H9 (cell line): Measurements from ENCODE around the gene CAV3. TPM values are rescaled to one million over a fixed set of nuclear protein-coding genes. Genes with fewer than 3 reads are reported as not detected.

Experiments
- DNase-seq: peaks from one replicate; pipeline ENCODE4 v3.0.0-alpha.2; 2017
- H2AFZ ChIP-seq: one replicate; pipeline ENCODE4 v1.6.1; 2013; ENCODE audit warnings: mild to moderate bottlenecking, low read length, control low read depth, moderate library complexity
- H2AK5ac ChIP-seq: 2 replicates; pipeline ENCODE4 v1.6.1; 2013; ENCODE audit warnings: low read length, control low read depth, mixed read lengths; ENCODE audit not compliant: insufficient read length
- H2BK120ac ChIP-seq: one replicate; pipeline ENCODE4 v1.6.1; 2013; ENCODE audit warnings: low read depth, mild to moderate bottlenecking, low read length, control low read depth, inconsistent platforms; ENCODE audit not compliant: poor library complexity, severe bottlenecking
- H2BK12ac ChIP-seq: 2 replicates; pipeline ENCODE4 v1.6.1; 2013; ENCODE audit warnings: low read length, control low read depth, mixed read lengths, low read depth; ENCODE audit not compliant: insufficient read length
- H2BK15ac ChIP-seq: 2 replicates; pipeline ENCODE4 v1.6.1; 2013; ENCODE audit warnings: low read depth, low read length, control low read depth
- H2BK20ac ChIP-seq: one replicate; pipeline ENCODE4 v1.6.1; 2013; ENCODE audit warnings: low read depth, mild to moderate bottlenecking, low read length, control low read depth, inconsistent platforms; ENCODE audit not compliant: poor library complexity, severe bottlenecking
- H2BK5ac ChIP-seq: 2 replicates; pipeline ENCODE4 v1.6.1; 2013; ENCODE audit warnings: low read length, control low read depth, mixed read lengths; ENCODE audit not compliant: insufficient read length
- H3K14ac ChIP-seq: 2 replicates; pipeline ENCODE4 v1.6.1; 2013; ENCODE audit warnings: low read length, control low read depth; ENCODE audit not compliant: insufficient read depth
- H3K18ac ChIP-seq: 2 replicates; pipeline ENCODE4 v1.6.1; 2013; ENCODE audit warnings: low read depth, mild to moderate bottlenecking, mixed read lengths, low read length, control low read depth; ENCODE audit not compliant: insufficient read length
- H3K23ac ChIP-seq: 2 replicates; pipeline ENCODE4 v1.6.1; 2013; ENCODE audit warnings: low read length, control low read depth, mixed read lengths, low read depth; ENCODE audit not compliant: insufficient read length
- H3K23me2 ChIP-seq: 2 replicates; pipeline ENCODE4 v1.6.1; 2013; ENCODE audit warnings: low read depth, mild to moderate bottlenecking, mixed read lengths, low read length, control low read depth; ENCODE audit not compliant: insufficient read length, poor library complexity, severe bottlenecking
- H3K27ac ChIP-seq: 2 replicates; pipeline ENCODE4 v1.5.1; 2013; ENCODE audit warnings: low read length, control low read depth, mixed read lengths, low read depth; ENCODE audit not compliant: insufficient read length
- H3K27me3 ChIP-seq: 2 replicates; pipeline ENCODE4 v1.6.1; 2013; ENCODE audit warnings: low read length, control low read depth, inconsistent platforms; ENCODE audit not compliant: insufficient read depth
- H3K4ac ChIP-seq: 2 replicates; pipeline ENCODE4 v1.6.1; 2013; ENCODE audit warnings: low read depth, mild to moderate bottlenecking, control low read depth, inconsistent platforms, low read length, moderate library complexity
- H3K4me1 ChIP-seq: 2 replicates; pipeline ENCODE4 v1.6.1; 2013; ENCODE audit warnings: low read length, control low read depth, inconsistent platforms; ENCODE audit not compliant: insufficient read depth
- H3K4me2 ChIP-seq: 2 replicates; pipeline ENCODE4 v1.6.1; 2013; ENCODE audit warnings: low read length, control low read depth, mixed read lengths; ENCODE audit not compliant: insufficient read length, insufficient read depth
- H3K56ac ChIP-seq: 2 replicates; pipeline ENCODE4 v1.6.1; 2013; ENCODE audit warnings: low read depth, mild to moderate bottlenecking, mixed read lengths, low read length, control low read depth; ENCODE audit not compliant: insufficient read length
- H3K79me1 ChIP-seq: 2 replicates; pipeline ENCODE4 v1.6.1; 2013; ENCODE audit warnings: low read depth, mild to moderate bottlenecking, moderate library complexity, low read length, control low read depth, inconsistent platforms; ENCODE audit not compliant: insufficient read depth, poor library complexity, severe bottlenecking
- H3K79me2 ChIP-seq: 2 replicates; pipeline ENCODE4 v1.6.1; 2013; ENCODE audit warnings: low read length, control low read depth, inconsistent platforms; ENCODE audit not compliant: insufficient read depth
- H3K9ac ChIP-seq: 2 replicates; pipeline ENCODE4 v1.6.1; 2013; ENCODE audit warnings: low read length, control low read depth, mixed read lengths; ENCODE audit not compliant: insufficient read length; ENCODE audit errors: extremely low read depth
- H3K9me3 ChIP-seq: one replicate; pipeline ENCODE4 v1.6.1; 2013; ENCODE audit warnings: low read depth, low read length, inconsistent platforms; ENCODE audit not compliant: control insufficient read depth
- H3T11ph ChIP-seq: one replicate; pipeline ENCODE4 v1.6.1; 2013; ENCODE audit warnings: mild to moderate bottlenecking, low read length, control low read depth, inconsistent platforms
- H4K20me1 ChIP-seq: one replicate; pipeline ENCODE4 v1.6.1; 2013; ENCODE audit not compliant: control insufficient read depth, insufficient read length, insufficient read depth
- H4K5ac ChIP-seq: 2 replicates; pipeline ENCODE4 v1.6.1; 2013; ENCODE audit warnings: low read depth, mild to moderate bottlenecking, mixed read lengths, low read length, control low read depth; ENCODE audit not compliant: insufficient read length
- H4K8ac ChIP-seq: replicated peaks from 2 replicates; pipeline ENCODE4 v1.6.1; 2013; ENCODE audit warnings: low read length, control low read depth, mixed read lengths, low read depth; ENCODE audit not compliant: insufficient read length
- H4K91ac ChIP-seq: 2 replicates; pipeline ENCODE4 v1.6.1; 2013; ENCODE audit warnings: low read depth, mild to moderate bottlenecking, moderate library complexity, mixed read lengths, low read length, control low read depth; ENCODE audit not compliant: insufficient read length
- H3K27ac Mint-ChIP-seq, 3 experiments: 2 replicates in 2 of 3; 3 replicates in 1 of 3; pipeline ENCODE4 v1.8.0; 2020 to 2021; ENCODE audit warnings: mixed read lengths in 3 of 3, mild to moderate bottlenecking in 1 of 3, moderate library complexity in 1 of 3
- H3K27me3 Mint-ChIP-seq: 2 replicates; pipeline ENCODE4 v1.8.0; 2021; ENCODE audit warnings: low read depth, mild to moderate bottlenecking, moderate library complexity, mixed read lengths
- H3K36me3 Mint-ChIP-seq, 3 experiments: 2 replicates in 2 of 3; 3 replicates in 1 of 3; pipeline ENCODE4 v1.8.0; 2020 to 2021; ENCODE audit warnings: low read depth in 3 of 3, mixed read lengths in 3 of 3; ENCODE audit not compliant: insufficient read depth in 1 of 3
- H3K4me1 Mint-ChIP-seq, 2 experiments: 2 replicates each; pipeline ENCODE4 v1.8.0; 2020; ENCODE audit warnings: mixed read lengths in 2 of 2
- H3K4me3 Mint-ChIP-seq, 2 experiments: 2 replicates in 1 of 2; 3 replicates in 1 of 2; pipeline ENCODE4 v1.8.0; 2020 to 2021; ENCODE audit warnings: mild to moderate bottlenecking in 2 of 2, mixed read lengths in 2 of 2, moderate library complexity in 1 of 2
- H3K9me3 Mint-ChIP-seq, 2 experiments: 2 replicates in 1 of 2; 3 replicates in 1 of 2; pipeline ENCODE4 v1.8.0; 2020; ENCODE audit warnings: mild to moderate bottlenecking in 2 of 2, mixed read lengths in 2 of 2, moderate library complexity in 1 of 2
- CTCF ChIP-seq: fragments of 200-600 bp; sonication (generic); conservative IDR thresholded peaks from 3 replicates; pipeline ENCODE4 v1.8.0; 2021; ENCODE audit warnings: antibody characterized with exemption, mild to moderate bottlenecking
- WGBS: extraction: QIAGEN DNeasy Blood & Tissue Kit; methylation state at CpG from one replicate; pipeline ENCODE4 v1.1.7; 2013; ENCODE audit warnings: missing lambda C conversion rate, low lambda C conversion rate, mixed read lengths; ENCODE audit not compliant: insufficient read length; ENCODE audit errors: extremely low coverage; 5-methylcytosine and 5-hydroxymethylcytosine counted together
- total RNA-seq: library from RNA; stranded (reverse); gene quantifications from 2 replicates; pipeline ENCODE4 v1.2.1, GENCODE V29; 2021

CAV3 gene
- total RNA-seq, 1 experiment from 2014 or later = not detected

DNA sequence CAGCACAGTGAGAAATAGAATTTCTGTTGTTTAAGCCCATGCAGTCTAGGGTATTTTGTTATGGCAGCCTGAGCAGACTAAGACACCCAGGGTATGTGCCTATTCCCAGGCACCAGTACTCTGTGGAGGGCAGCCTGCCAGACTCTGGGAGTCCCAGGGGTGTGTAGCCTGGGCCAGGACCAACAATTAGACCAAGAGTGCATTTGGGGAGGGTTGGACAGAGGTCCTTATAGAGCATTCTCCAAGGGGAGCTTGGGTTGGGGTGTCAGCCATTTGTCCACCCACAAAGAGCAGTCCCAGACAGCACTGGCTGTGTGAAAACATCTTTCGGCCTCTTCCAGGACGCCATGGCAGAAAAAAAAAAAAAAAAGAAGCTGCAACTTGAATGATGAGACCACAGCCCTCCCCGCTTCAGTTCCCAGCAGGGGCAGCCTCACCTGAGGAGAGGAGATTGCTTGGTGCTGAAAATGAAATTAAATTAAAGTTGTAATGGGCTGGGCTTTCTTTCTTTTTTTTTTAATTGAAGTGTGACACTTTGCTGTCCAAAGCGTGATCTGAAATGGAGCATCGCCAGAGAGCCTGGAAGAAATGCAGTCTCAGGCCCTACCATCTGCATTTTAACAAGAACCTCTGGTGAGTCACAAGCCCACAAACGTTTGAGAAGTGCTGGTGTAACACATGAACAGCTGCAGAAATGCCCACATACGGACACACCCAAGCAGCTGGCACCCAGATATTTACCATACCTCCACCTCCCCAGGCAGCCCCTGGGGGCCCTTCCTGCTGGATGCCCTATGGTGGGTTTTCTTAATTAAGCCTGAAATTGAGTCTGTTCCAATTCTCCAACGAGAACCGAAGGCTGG is 21.3 kb upstream of the CAV3 start:
- Histone ChIP-seq H2AK5ac (no peak overlapping the region), H3K56ac (no peak overlapping the region), H2BK120ac (no peak overlapping the region), H3K9ac (no peak overlapping the region), H3K18ac (no peak overlapping the region), H2AFZ (no peak overlapping the region), H3K14ac (no peak overlapping the region), H3K4me1 (no peaks in the 10 kb centered on the region), H4K20me1 (peaks cover 2% of the 10 kb centered on the region), H3K79me1 (no peaks in the 10 kb centered on the region), H3K9me3 (no peaks in the 10 kb centered on the region), H2BK5ac (no peak overlapping the region), H4K8ac (no peak overlapping the region), H3K27ac (no peak overlapping the region), H3K23me2 (no peaks in the 10 kb centered on the region), H3K79me2 (no peaks in the 10 kb centered on the region), H3T11ph (no peak overlapping the region), H2BK20ac (no peak overlapping the region), H4K5ac (no peak overlapping the region), H3K4ac (no peak overlapping the region), H3K23ac (no peak overlapping the region), H2BK12ac (no peak overlapping the region), H4K91ac (no peak overlapping the region), H3K27me3 (peaks cover 57% of the 10 kb centered on the region), H3K4me2 (no peak overlapping the region), H2BK15ac (no peak overlapping the region)
- Mint-ChIP-seq H3K4me1 (peaks cover 4 to 14% of the 10 kb centered on the region in 2 experiments), H3K9me3 (peaks cover 0 to 17% of the 10 kb centered on the region in 2 experiments; a peak in 4 of 5 replicates), H3K36me3 (peaks cover 0 to 5% (median 0%) of the 10 kb centered on the region in 3 experiments; a peak in 2 of 7 replicates), H3K27ac (no peak overlapping the region), H3K4me3 (no peak overlapping the region), H3K27me3 (peaks cover 95% of the 10 kb centered on the region)
- WGBS = no CpG with 5 or more reads among the region's 9 CpGs
- no peak for TF ChIP-seq CTCF
- no peak for DNase-seq
